Measurements from ENCODE around the gene CR1. TPM values are rescaled to one million over a fixed set of nuclear protein-coding genes. Genes with fewer than 3 reads are reported as not detected.
"Not testable (repeated sequence)": the region's sequence is repeated elsewhere in the genome, so short reads cannot be mapped to it uniquely, and the experiment has no call there.

CR1 gene
- total RNA-seq, 1 experiment from 2014 or later = not detected

DNA sequence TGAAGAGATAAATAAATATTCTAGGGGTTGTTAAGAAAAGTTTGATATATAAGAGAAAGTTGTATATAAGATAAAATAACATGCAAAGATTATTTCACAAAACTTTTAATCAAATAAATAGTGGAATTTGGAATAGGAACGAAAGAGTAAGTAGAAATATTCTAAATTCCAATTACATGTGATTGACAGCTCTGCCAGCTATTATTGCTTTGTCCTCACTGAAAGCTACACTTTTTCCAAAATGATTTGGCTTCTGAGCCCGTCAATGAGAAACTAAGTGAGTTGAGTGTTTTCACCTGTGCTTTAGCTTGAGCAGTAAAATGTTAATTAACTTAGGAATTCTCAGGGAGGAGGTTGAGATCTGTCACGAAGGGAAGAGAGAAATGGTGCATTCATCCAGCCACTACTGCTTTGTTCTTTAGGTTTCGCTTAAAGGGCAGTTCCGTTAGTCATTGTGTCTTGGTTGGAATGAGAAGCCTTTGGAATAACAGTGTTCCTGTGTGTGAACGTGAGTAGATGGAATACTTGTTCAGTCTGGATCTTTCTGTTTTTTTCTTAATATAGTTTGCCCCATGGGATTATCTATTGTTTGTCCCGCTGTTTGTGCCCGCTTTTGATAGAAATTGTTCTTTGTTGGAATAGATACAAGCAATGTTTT, 85.7 kb downstream of the CR1 start:
- ATAC-seq = no peak
- Histone ChIP-seq H3K27me3 (ENCODE audit: control insufficient read depth, insufficient read depth, low read length) (peaks cover 10% of the 10 kb centered on the region), H3K4me3 (ENCODE audit: low read depth in 2 of 2, low read length in 2 of 2) (no peak overlapping the region), H3K4me1 (ENCODE audit: control insufficient read depth, insufficient read depth, low read length) (no peaks in the 10 kb centered on the region), H3K27ac (ENCODE audit: low read length) (no peak overlapping the region), H3K9me3 (ENCODE audit: control insufficient read depth, insufficient read depth, low read depth, low read length) (no peaks in the 10 kb centered on the region), H3K36me3 (ENCODE audit: control insufficient read depth, insufficient read depth, low read length) (no peaks in the 10 kb centered on the region)
- ChIA-PET CTCF (no interaction called here), POLR2A (no interaction called here)
- in situ Hi-C loops (cut with HindIII; ENCODE audit: low pct_unique_long_range_greater_than_20kb, low sequenced_read_pairs) (no loop called here), intact Hi-C loops (cut with micrococcal nuclease; ENCODE audit: unreplicated experiment) (no loop called here)
- no peak for DNase-seq (ENCODE audit: low read depth, low spot score)
- no TSS peak for BruUV-seq (replicated peaks)
- no peak for TF ChIP-seq TCF7L2 (IDR thresholded peaks at IDR 0.05; ENCODE audit: low read depth, low read length)

DNA sequence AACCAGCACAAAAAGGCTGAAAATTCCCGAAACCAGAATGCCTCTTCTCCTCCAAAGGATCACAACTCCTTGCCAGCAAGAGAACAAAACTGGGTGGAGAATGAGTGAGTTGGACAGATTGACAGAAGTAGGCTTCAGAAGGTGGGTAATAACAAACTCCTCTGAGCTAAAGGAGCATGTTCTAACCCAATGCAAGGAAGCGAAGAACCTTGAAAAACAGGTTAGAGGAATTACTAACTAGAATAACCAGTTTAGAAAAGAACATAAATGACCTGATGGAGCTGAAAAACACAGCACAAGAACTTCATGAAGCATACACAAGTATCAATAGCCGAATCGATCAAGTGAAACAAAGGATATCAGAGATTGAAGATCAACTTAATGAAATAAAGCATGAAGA, 93.5 kb downstream of the CR1 start:
- H3K4me3 ChIP-seq (ENCODE audit: low read depth in 2 of 2, low read length in 2 of 2); BruUV-seq (replicated peaks); POLR2A ChIA-PET; H3K4me1 ChIP-seq (ENCODE audit: control insufficient read depth, insufficient read depth, low read length); H3K36me3 ChIP-seq (ENCODE audit: control insufficient read depth, insufficient read depth, low read length); DNase-seq (ENCODE audit: low read depth, low spot score); CTCF ChIA-PET; H3K27ac ChIP-seq (ENCODE audit: low read length); H3K27me3 ChIP-seq (ENCODE audit: control insufficient read depth, insufficient read depth, low read length); H3K9me3 ChIP-seq (ENCODE audit: control insufficient read depth, insufficient read depth, low read depth, low read length); in situ Hi-C loops (cut with HindIII; ENCODE audit: low pct_unique_long_range_greater_than_20kb, low sequenced_read_pairs); intact Hi-C loops (cut with micrococcal nuclease; ENCODE audit: unreplicated experiment); ATAC-seq: not testable (repeated sequence)

GRCh38 chr1:207591205-207591604, 95.2 kb downstream of the CR1 start:
- intact Hi-C loops (cut with micrococcal nuclease; ENCODE audit: unreplicated experiment); CTCF ChIA-PET; in situ Hi-C loops (cut with HindIII; ENCODE audit: low pct_unique_long_range_greater_than_20kb, low sequenced_read_pairs); DNase-seq (ENCODE audit: low read depth, low spot score); H3K27me3 ChIP-seq (ENCODE audit: control insufficient read depth, insufficient read depth, low read length); H3K9me3 ChIP-seq (ENCODE audit: control insufficient read depth, insufficient read depth, low read depth, low read length); H3K27ac ChIP-seq (ENCODE audit: low read length); H3K36me3 ChIP-seq (ENCODE audit: control insufficient read depth, insufficient read depth, low read length); ATAC-seq; BruUV-seq (replicated peaks); H3K4me1 ChIP-seq (ENCODE audit: control insufficient read depth, insufficient read depth, low read length); POLR2A ChIA-PET; H3K4me3 ChIP-seq (ENCODE audit: low read depth in 2 of 2, low read length in 2 of 2): not testable (repeated sequence)

DNA sequence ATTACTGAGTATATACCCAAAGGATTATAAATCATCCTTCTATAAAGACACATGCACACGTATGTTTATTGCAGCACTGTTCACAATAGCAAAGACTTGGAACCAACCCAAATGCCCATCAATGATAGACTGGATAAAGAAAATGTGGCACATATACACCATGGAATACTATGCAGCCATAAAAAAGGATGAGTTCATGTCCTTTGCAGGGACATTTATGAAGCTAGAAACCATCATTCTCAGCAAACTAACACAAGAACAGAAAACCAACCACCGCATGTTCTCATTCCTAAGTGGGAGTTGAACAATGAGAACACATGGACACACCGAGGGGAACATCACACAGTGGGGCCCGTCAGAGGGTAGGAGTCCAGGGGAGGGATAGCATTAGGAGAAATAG, 98.1 kb downstream of the CR1 start:
- intact Hi-C loops (cut with micrococcal nuclease; ENCODE audit: unreplicated experiment) = not testable (repeated sequence)

DNA sequence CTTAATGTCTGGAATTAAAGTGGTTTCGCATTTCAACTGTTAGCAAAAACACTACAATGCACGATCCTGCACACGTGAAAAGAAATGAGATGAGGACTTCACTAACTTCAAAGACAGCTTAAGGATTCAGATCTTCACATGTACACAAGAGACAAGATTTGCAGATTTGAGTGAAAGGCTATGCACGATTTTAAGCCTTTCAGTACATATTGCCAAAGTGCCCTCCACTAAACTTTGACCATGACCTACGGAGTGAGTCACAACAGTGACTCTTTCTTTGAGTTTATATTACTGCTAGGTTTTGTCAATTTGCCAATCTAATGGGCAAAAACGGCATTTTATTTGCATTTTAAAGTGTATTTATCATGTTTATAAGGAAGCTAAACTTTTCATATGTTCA, 107.8 kb downstream of the CR1 start:
- POLR2A ChIA-PET = no interaction called here
- Histone ChIP-seq H3K4me1 (ENCODE audit: control insufficient read depth, insufficient read depth, low read length) (no peaks in the 10 kb centered on the region), H3K9me3 (ENCODE audit: control insufficient read depth, insufficient read depth, low read depth, low read length) (no peaks in the 10 kb centered on the region), H3K36me3 (ENCODE audit: control insufficient read depth, insufficient read depth, low read length) (no peaks in the 10 kb centered on the region), H3K4me3 (ENCODE audit: low read depth in 2 of 2, low read length in 2 of 2) (no peak overlapping the region), H3K27ac (ENCODE audit: low read length) (no peak overlapping the region), H3K27me3 (ENCODE audit: control insufficient read depth, insufficient read depth, low read length) (peaks cover 9% of the 10 kb centered on the region)
- intact Hi-C loops (cut with micrococcal nuclease; ENCODE audit: unreplicated experiment) (no loop called here), in situ Hi-C loops (cut with HindIII; ENCODE audit: low pct_unique_long_range_greater_than_20kb, low sequenced_read_pairs) (no loop called here)
- ATAC-seq (no peak), DNase-seq (ENCODE audit: low read depth, low spot score) (no peak)
- CTCF ChIA-PET = no interaction called here
- no TSS peak for BruUV-seq (replicated peaks)
- no peak for TF ChIP-seq TCF7L2 (IDR thresholded peaks at IDR 0.05; ENCODE audit: low read depth, low read length)
- no peak for TF ChIP-seq CTCF (IDR thresholded peaks at IDR 0.05)
- TF ChIP-seq, protein P1, sequence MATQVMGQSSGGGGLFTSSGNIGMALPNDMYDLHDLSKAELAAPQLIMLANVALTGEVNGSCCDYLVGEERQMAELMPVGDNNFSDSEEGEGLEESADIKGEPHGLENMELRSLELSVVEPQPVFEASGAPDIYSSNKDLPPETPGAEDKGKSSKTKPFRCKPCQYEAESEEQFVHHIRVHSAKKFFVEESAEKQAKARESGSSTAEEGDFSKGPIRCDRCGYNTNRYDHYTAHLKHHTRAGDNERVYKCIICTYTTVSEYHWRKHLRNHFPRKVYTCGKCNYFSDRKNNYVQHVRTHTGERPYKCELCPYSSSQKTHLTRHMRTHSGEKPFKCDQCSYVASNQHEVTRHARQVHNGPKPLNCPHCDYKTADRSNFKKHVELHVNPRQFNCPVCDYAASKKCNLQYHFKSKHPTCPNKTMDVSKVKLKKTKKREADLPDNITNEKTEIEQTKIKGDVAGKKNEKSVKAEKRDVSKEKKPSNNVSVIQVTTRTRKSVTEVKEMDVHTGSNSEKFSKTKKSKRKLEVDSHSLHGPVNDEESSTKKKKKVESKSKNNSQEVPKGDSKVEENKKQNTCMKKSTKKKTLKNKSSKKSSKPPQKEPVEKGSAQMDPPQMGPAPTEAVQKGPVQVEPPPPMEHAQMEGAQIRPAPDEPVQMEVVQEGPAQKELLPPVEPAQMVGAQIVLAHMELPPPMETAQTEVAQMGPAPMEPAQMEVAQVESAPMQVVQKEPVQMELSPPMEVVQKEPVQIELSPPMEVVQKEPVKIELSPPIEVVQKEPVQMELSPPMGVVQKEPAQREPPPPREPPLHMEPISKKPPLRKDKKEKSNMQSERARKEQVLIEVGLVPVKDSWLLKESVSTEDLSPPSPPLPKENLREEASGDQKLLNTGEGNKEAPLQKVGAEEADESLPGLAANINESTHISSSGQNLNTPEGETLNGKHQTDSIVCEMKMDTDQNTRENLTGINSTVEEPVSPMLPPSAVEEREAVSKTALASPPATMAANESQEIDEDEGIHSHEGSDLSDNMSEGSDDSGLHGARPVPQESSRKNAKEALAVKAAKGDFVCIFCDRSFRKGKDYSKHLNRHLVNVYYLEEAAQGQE (IDR thresholded peaks at IDR 0.05; ENCODE audit: insufficient read depth in 1 of 2, low read depth in 2 of 2, low read length in 1 of 2) = no peak
- no peak for TF ChIP-seq POLR2AphosphoS5 (IDR thresholded peaks at IDR 0.05; ENCODE audit: low read depth, low read length)
- no peak for TF ChIP-seq SIN3A (IDR thresholded peaks at IDR 0.05; ENCODE audit: borderline replicate concordance, insufficient read depth, low read depth, low read length)

More for the DNA sequence above, 98.1 kb downstream of the CR1 start:
- in situ Hi-C loops (cut with HindIII; ENCODE audit: low pct_unique_long_range_greater_than_20kb, low sequenced_read_pairs); H3K9me3 ChIP-seq (ENCODE audit: control insufficient read depth, insufficient read depth, low read depth, low read length); DNase-seq (ENCODE audit: low read depth, low spot score); POLR2A ChIA-PET; BruUV-seq (replicated peaks); H3K4me3 ChIP-seq (ENCODE audit: low read depth in 2 of 2, low read length in 2 of 2); CTCF ChIA-PET; ATAC-seq; H3K36me3 ChIP-seq (ENCODE audit: control insufficient read depth, insufficient read depth, low read length); H3K4me1 ChIP-seq (ENCODE audit: control insufficient read depth, insufficient read depth, low read length); H3K27ac ChIP-seq (ENCODE audit: low read length); H3K27me3 ChIP-seq (ENCODE audit: control insufficient read depth, insufficient read depth, low read length): not testable (repeated sequence)
